MCF 10A (cell line): ENCODE results near the gene DENND5A. TPM values are rescaled to one million over a fixed set of nuclear protein-coding genes. Genes with fewer than 3 reads are reported as not detected.
"Not testable (repeated sequence)": the region's sequence is repeated elsewhere in the genome, so short reads cannot be mapped to it uniquely, and the experiment has no call there.

Source experiments
- BruUV-seq: library from RNA; stranded (reverse); fragments of 400-500 nt; replicated peaks from 2 replicates; lab custom pipeline; 2021; lab: Mats Ljungman, UMichigan
- CTCF ChIA-PET: fragments of 300-600 bp; sonication (Branson Sonifier 250); formaldehyde crosslinking; extraction: SDS; loops from one replicate; lab custom pipeline; 2021; ENCODE audit warnings: antibody characterized with exemption, inconsistent platforms; lab: Yijun Ruan, JAX
- POLR2A ChIA-PET: fragments of 300-600, 350-650 bp; sonication (Branson Sonifier 250); formaldehyde crosslinking; extraction: SDS; loops from one replicate; lab custom pipeline; 2020; ENCODE audit warnings: antibody characterized with exemption, inconsistent platforms; lab: Yijun Ruan, JAX
- DNase-seq: peaks from one replicate; pipeline ENCODE4 v3.0.0-alpha.2; 2018; ENCODE audit not compliant: unreplicated experiment
- H3K27ac Mint-ChIP-seq: one replicate; pipeline ENCODE4 v1.8.0; 2022; ENCODE audit warnings: mild to moderate bottlenecking, low read depth, mixed read lengths; ENCODE audit not compliant: unreplicated experiment
- H3K27me3 Mint-ChIP-seq: one replicate; pipeline ENCODE4 v1.8.0; 2022; ENCODE audit warnings: mixed read lengths; ENCODE audit not compliant: insufficient read depth, unreplicated experiment
- H3K36me3 Mint-ChIP-seq: one replicate; pipeline ENCODE4 v1.8.0; 2022; ENCODE audit warnings: mild to moderate bottlenecking, moderate library complexity, mixed read lengths; ENCODE audit not compliant: insufficient read depth, unreplicated experiment
- H3K4me1 Mint-ChIP-seq: one replicate; pipeline ENCODE4 v1.8.0; 2022; ENCODE audit warnings: mixed read lengths; ENCODE audit not compliant: insufficient read depth, unreplicated experiment
- H3K4me3 Mint-ChIP-seq: one replicate; pipeline ENCODE4 v1.8.0; 2022; ENCODE audit warnings: mild to moderate bottlenecking, moderate library complexity, mixed read lengths; ENCODE audit not compliant: unreplicated experiment
- H3K9me3 Mint-ChIP-seq: one replicate; pipeline ENCODE4 v1.8.0; 2022; ENCODE audit warnings: mixed read lengths; ENCODE audit not compliant: unreplicated experiment
- CTCF ChIP-seq: fragments of 200-600 bp; IDR thresholded peaks from one replicate; pipeline ENCODE4 v1.8.0; 2022; ENCODE audit warnings: antibody characterized with exemption, mild to moderate bottlenecking; ENCODE audit not compliant: unreplicated experiment
- intact Hi-C: fragments of 100-400 bp; cut with micrococcal nuclease; formaldehyde crosslinking; loops from 2 replicates; pipeline ENCODE4 v1.14.1; 2022
- total RNA-seq: library from RNA; stranded (reverse); gene quantifications from 2 replicates; pipeline ENCODE4 v1.2.3, GENCODE V29; 2022

DENND5A gene
- total RNA-seq, 1 experiment from 2014 or later = 55.4 TPM

GRCh38 chr11:9222654-9223053 is 42.5 kb downstream of the DENND5A start:
- no peaks in the 10 kb centered on the region for H3K36me3 Mint-ChIP-seq
- no peaks in the 10 kb centered on the region for H3K27me3 Mint-ChIP-seq
- DNase-seq = no peak
- no peak overlapping the region for H3K4me3 Mint-ChIP-seq
- H3K27ac Mint-ChIP-seq = no peak overlapping the region
- TF ChIP-seq CTCF = no peak
- no peaks in the 10 kb centered on the region for H3K9me3 Mint-ChIP-seq
- no TSS peak for BruUV-seq
- ChIA-PET POLR2A (no interaction called here), CTCF (no interaction called here)
- intact Hi-C loops = no loop called here
- H3K4me1 Mint-ChIP-seq = peaks cover 12% of the 10 kb centered on the region

GRCh38 chr11:9220853-9221252 is 44.3 kb downstream of the DENND5A start:
- H3K27ac Mint-ChIP-seq, H3K36me3 Mint-ChIP-seq, DNase-seq, intact Hi-C loops, H3K27me3 Mint-ChIP-seq, H3K4me3 Mint-ChIP-seq, H3K9me3 Mint-ChIP-seq, BruUV-seq: not testable (repeated sequence)
- ChIA-PET POLR2A (interaction anchor here (0.6 to 1.6 kb wide), 2 partner anchors 10 to 53 kb away, joined by 3 to 8 read pairs; no protein-coding TSS in a partner anchor), CTCF (interaction anchor here (0.7 to 2.2 kb wide), 2 partner anchors 10 to 56 kb away, joined by 3 to 4 read pairs; no protein-coding TSS in a partner anchor)
- H3K4me1 Mint-ChIP-seq = peaks cover 12% of the 10 kb centered on the region

- Mint-ChIP-seq H3K4me3 (no peak overlapping the region), H3K27ac (peak overlapping the region; percentile 28), H3K4me1 (peaks cover 12% of the 10 kb centered on the region), H3K9me3 (no peaks in the 10 kb centered on the region), H3K27me3 (no peaks in the 10 kb centered on the region), H3K36me3 (no peaks in the 10 kb centered on the region)
- ChIA-PET POLR2A (interaction anchor here (0.6 to 1.6 kb wide), 5 partner anchors 9 to 176 kb away, joined by 3 to 8 read pairs (median 3); no protein-coding TSS in a partner anchor), CTCF (interaction anchor here (2.2 kb wide), 1 partner anchor 9 kb away, joined by 4 read pairs; no protein-coding TSS in a partner anchor)
- intact Hi-C loops = loop anchor here (2.0 kb wide), 1 partner anchor 45 kb away; the partner anchor contains the start of gene DENND5A
- no TSS peak for BruUV-seq
- peak; percentile 90 for DNase-seq
- TF ChIP-seq CTCF = no peak
Observed at GRCh38 chr11:9219572-9219971, 45.6 kb downstream of the DENND5A start.

- Mint-ChIP-seq H3K27me3 (no peaks in the 10 kb centered on the region), H3K4me1 (peaks cover 16% of the 10 kb centered on the region), H3K27ac (peak overlapping the region; percentile 28), H3K9me3 (no peaks in the 10 kb centered on the region), H3K36me3 (no peaks in the 10 kb centered on the region), H3K4me3 (no peak overlapping the region)
- ChIA-PET POLR2A (interaction anchor here (1.6 kb wide), 1 partner anchor 9 kb away, joined by 8 read pairs; no protein-coding TSS in a partner anchor), CTCF (interaction anchor here (0.6 to 2.2 kb wide), 3 partner anchors 9 to 1637 kb away, joined by 3 to 4 read pairs (median 3); no protein-coding TSS in a partner anchor)
- intact Hi-C loops = loop anchor here (2.0 kb wide), 1 partner anchor 46 kb away; the partner anchor contains the start of gene DENND5A
- peak; percentile 63 for DNase-seq
- BruUV-seq = no TSS peak
- TF ChIP-seq CTCF = no peak
Observed at GRCh38 chr11:9219115-9219514, 46.0 kb downstream of the DENND5A start.
